OCI-LY7 (cell line): ENCODE data around the gene SLC4A5. TPM values are rescaled to one million over a fixed set of nuclear protein-coding genes. Genes with fewer than 3 reads are reported as not detected.

Experiments used
- BruUV-seq: library from RNA; stranded (reverse); fragments of 400-500 nt; replicated peaks from 2 replicates; lab custom pipeline; 2021; lab: Mats Ljungman, UMichigan
- CTCF ChIA-PET: fragments of 300-600 bp; sonication (Branson Sonifier 250); formaldehyde crosslinking; loops from one replicate; lab custom pipeline; 2022; ENCODE audit warnings: antibody characterized with exemption; ENCODE audit not compliant: unreplicated experiment; lab: Charles Lee
- POLR2A ChIA-PET: fragments of 300-600 bp; sonication (Branson Sonifier 250); formaldehyde crosslinking; loops from one replicate; lab custom pipeline; 2022; ENCODE audit warnings: antibody characterized with exemption; lab: Charles Lee
- DNase-seq: peaks from one replicate; pipeline ENCODE4 v3.0.0-alpha.2; 2015; ENCODE audit warnings: low spot score
- H2AFZ ChIP-seq: fragments of 200-600 bp; sonication (generic), shearing (Covaris generic); 2 replicates; pipeline ENCODE4 v1.6.1; 2014; ENCODE audit warnings: mild to moderate bottlenecking, antibody characterized with exemption, low read length, moderate library complexity
- H3K27ac ChIP-seq: fragments of 200-600 bp; sonication (generic); 2 replicates; pipeline ENCODE4 v1.5.1; 2014; ENCODE audit warnings: mixed run types, low read depth, mild to moderate bottlenecking, moderate library complexity, low read length, inconsistent platforms; ENCODE audit not compliant: poor library complexity, severe bottlenecking
- H3K36me3 ChIP-seq: fragments of 200-600 bp; sonication (generic); 2 replicates; pipeline ENCODE4 v1.6.1; 2014; ENCODE audit warnings: mild to moderate bottlenecking, antibody characterized with exemption, low read length, moderate library complexity, mixed read lengths; ENCODE audit not compliant: insufficient read depth
- H3K4me1 ChIP-seq: fragments of 200-600 bp; sonication (generic); 2 replicates; pipeline ENCODE4 v1.5.1; 2014; ENCODE audit warnings: mild to moderate bottlenecking, low read length; ENCODE audit not compliant: insufficient read depth, poor library complexity, severe bottlenecking
- H3K4me2 ChIP-seq: fragments of 200-600 bp; sonication (generic); 2 replicates; pipeline ENCODE4 v1.6.1; 2014; ENCODE audit warnings: mild to moderate bottlenecking, low read length
- H3K4me3 ChIP-seq: fragments of 200-600 bp; sonication (generic); 2 replicates; pipeline ENCODE4 v1.5.1; 2014; ENCODE audit warnings: mild to moderate bottlenecking, low read depth, low read length; ENCODE audit not compliant: poor library complexity, severe bottlenecking
- H3K79me2 ChIP-seq: fragments of 200-600 bp; sonication (generic); 2 replicates; pipeline ENCODE4 v1.6.1; 2016; ENCODE audit warnings: low read depth, mild to moderate bottlenecking, low read length, moderate library complexity, mixed read lengths; ENCODE audit not compliant: insufficient read depth
- H3K9me2 ChIP-seq: fragments of 200-600 bp; sonication (generic); 2 replicates; pipeline ENCODE4 v1.6.1; 2016; ENCODE audit warnings: mild to moderate bottlenecking, low read length, mixed read lengths; ENCODE audit not compliant: insufficient read depth
- H3K9me3 ChIP-seq: fragments of 200-600 bp; sonication (generic); 2 replicates; pipeline ENCODE4 v1.6.1; 2014; ENCODE audit warnings: mild to moderate bottlenecking, mixed run types, low read length, mixed read lengths
- H4K20me1 ChIP-seq: fragments of 200-600 bp; sonication (generic); 2 replicates; pipeline ENCODE4 v1.6.1; 2014; ENCODE audit warnings: mild to moderate bottlenecking, antibody characterized with exemption, low read length, moderate library complexity, mixed read lengths; ENCODE audit not compliant: insufficient read depth
- CTCF ChIP-seq: fragments of 200-600 bp; sonication (generic); conservative IDR thresholded peaks from 2 replicates; pipeline ENCODE4 v1.5.1; 2014; ENCODE audit warnings: mild to moderate bottlenecking, antibody characterized with exemption, low read length, moderate library complexity, mixed read lengths
- EZH2phosphoT487 ChIP-seq: fragments of 200-600 bp; sonication (generic); IDR thresholded peaks from 2 replicates; pipeline ENCODE4 v1.6.1; 2018; ENCODE audit warnings: low read depth, borderline replicate concordance, mild to moderate bottlenecking, mixed run types, antibody characterized with exemption, low read length, moderate library complexity, mixed read lengths
- intact Hi-C: fragments of 100-400 bp; cut with micrococcal nuclease; formaldehyde crosslinking; loops from one replicate; pipeline ENCODE4 v1.10.0; 2022; ENCODE audit not compliant: unreplicated experiment
- total RNA-seq, 2 experiments: library from RNA; depleted of rRNA in 1 of 2; stranded (reverse); fragments of >200 nt in 1 of 2; shearing (Covaris generic) in 1 of 2; gene quantifications; 2 replicates each; pipeline ENCODE4 v1.2.3, GENCODE V29; 2014 to 2022

The SLC4A5 gene
- total RNA-seq, 2 experiments from 2014 or later = 1.2 to 7.0 TPM

GRCh38 chr2:74368499-74368898 lies 25.3 kb upstream of the SLC4A5 start:
- no peak overlapping the region for H2AFZ ChIP-seq
- no peaks in the 10 kb centered on the region for H3K4me1 ChIP-seq
- no peak for DNase-seq
- ChIA-PET POLR2A (interaction anchor here (0.5 kb wide), 1 partner anchor 16 kb away, joined by 4 read pairs; no protein-coding TSS in a partner anchor), CTCF (no interaction called here)
- H3K9me2 ChIP-seq = no peaks in the 10 kb centered on the region
- peaks cover 67% of the 10 kb centered on the region for H3K36me3 ChIP-seq
- no peak overlapping the region for H3K4me2 ChIP-seq
- intact Hi-C loops = no loop called here
- BruUV-seq = no TSS peak
- no peaks in the 10 kb centered on the region for H4K20me1 ChIP-seq
- no peak for TF ChIP-seq EZH2phosphoT487
- TF ChIP-seq CTCF = no peak
- H3K27ac ChIP-seq = no peak overlapping the region
- no peaks in the 10 kb centered on the region for H3K9me3 ChIP-seq
- no peaks in the 10 kb centered on the region for H3K79me2 ChIP-seq
- H3K4me3 ChIP-seq = no peak overlapping the region

GRCh38 chr2:74367789-74368188 lies 24.6 kb upstream of the SLC4A5 start:
- TF ChIP-seq CTCF (no peak), EZH2phosphoT487 (no peak)
- POLR2A ChIA-PET = interaction anchor here (0.8 kb wide), 1 partner anchor 24 kb away, joined by 4 read pairs; no protein-coding TSS in a partner anchor
- no peak for DNase-seq
- Histone ChIP-seq H3K9me3 (no peaks in the 10 kb centered on the region), H4K20me1 (no peaks in the 10 kb centered on the region), H3K79me2 (no peaks in the 10 kb centered on the region), H3K4me1 (no peaks in the 10 kb centered on the region), H3K27ac (no peak overlapping the region), H2AFZ (no peak overlapping the region), H3K9me2 (no peaks in the 10 kb centered on the region), H3K4me3 (no peak overlapping the region), H3K36me3 (peaks cover 74% of the 10 kb centered on the region), H3K4me2 (no peak overlapping the region)
- intact Hi-C loops = loop anchor here (1.0 kb wide), 1 partner anchor 33 kb away; no protein-coding TSS in a partner anchor
- CTCF ChIA-PET = no interaction called here
- no TSS peak for BruUV-seq

- Histone ChIP-seq H3K36me3 (peaks cover 92% of the 10 kb centered on the region), H3K9me3 (no peaks in the 10 kb centered on the region), H3K27ac (no peak overlapping the region), H3K4me2 (no peak overlapping the region), H3K4me3 (no peak overlapping the region), H3K9me2 (no peaks in the 10 kb centered on the region), H3K79me2 (no peaks in the 10 kb centered on the region), H4K20me1 (no peaks in the 10 kb centered on the region), H3K4me1 (no peaks in the 10 kb centered on the region), H2AFZ (no peak overlapping the region)
- intact Hi-C loops = no loop called here
- TF ChIP-seq CTCF (no peak), EZH2phosphoT487 (no peak)
- no peak for DNase-seq
- ChIA-PET CTCF (no interaction called here), POLR2A (interaction anchor here (0.5 kb wide), 1 partner anchor 275 kb away, joined by 3 read pairs; no protein-coding TSS in a partner anchor)
- TSS peak; percentile 72 for BruUV-seq
These were observed 22.8 kb upstream of the SLC4A5 start for GRCh38 chr2:74366036-74366435.
